IPS-15b (cell line): ENCODE results near the gene ARHGAP8.
"Not testable (repeated sequence)": the region's sequence is repeated elsewhere in the genome, so short reads cannot be mapped to it uniquely, and the experiment has no call there.

Experiments used
- H3K27me3 ChIP-seq: one replicate; pipeline ENCODE4 v1.6.1; 2013; ENCODE audit warnings: low read length; ENCODE audit not compliant: control insufficient read depth, insufficient read depth
- H3K36me3 ChIP-seq: one replicate; pipeline ENCODE4 v1.6.1; 2013; ENCODE audit warnings: low read length; ENCODE audit not compliant: control insufficient read depth, insufficient read depth
- H3K4me1 ChIP-seq: one replicate; pipeline ENCODE4 v1.6.1; 2013; ENCODE audit warnings: mild to moderate bottlenecking, low read length; ENCODE audit not compliant: control insufficient read depth, insufficient read depth
- H3K4me3 ChIP-seq: one replicate; pipeline ENCODE4 v1.5.1; 2013; ENCODE audit warnings: low read depth, low read length
- H3K9ac ChIP-seq: one replicate; pipeline ENCODE4 v1.6.1; 2013; ENCODE audit warnings: low read depth, mild to moderate bottlenecking, low read length
- H3K9me3 ChIP-seq: one replicate; pipeline ENCODE4 v1.6.1; 2013; ENCODE audit warnings: mild to moderate bottlenecking, low read length; ENCODE audit not compliant: control insufficient read depth, insufficient read depth

Gene ARHGAP8

DNA sequence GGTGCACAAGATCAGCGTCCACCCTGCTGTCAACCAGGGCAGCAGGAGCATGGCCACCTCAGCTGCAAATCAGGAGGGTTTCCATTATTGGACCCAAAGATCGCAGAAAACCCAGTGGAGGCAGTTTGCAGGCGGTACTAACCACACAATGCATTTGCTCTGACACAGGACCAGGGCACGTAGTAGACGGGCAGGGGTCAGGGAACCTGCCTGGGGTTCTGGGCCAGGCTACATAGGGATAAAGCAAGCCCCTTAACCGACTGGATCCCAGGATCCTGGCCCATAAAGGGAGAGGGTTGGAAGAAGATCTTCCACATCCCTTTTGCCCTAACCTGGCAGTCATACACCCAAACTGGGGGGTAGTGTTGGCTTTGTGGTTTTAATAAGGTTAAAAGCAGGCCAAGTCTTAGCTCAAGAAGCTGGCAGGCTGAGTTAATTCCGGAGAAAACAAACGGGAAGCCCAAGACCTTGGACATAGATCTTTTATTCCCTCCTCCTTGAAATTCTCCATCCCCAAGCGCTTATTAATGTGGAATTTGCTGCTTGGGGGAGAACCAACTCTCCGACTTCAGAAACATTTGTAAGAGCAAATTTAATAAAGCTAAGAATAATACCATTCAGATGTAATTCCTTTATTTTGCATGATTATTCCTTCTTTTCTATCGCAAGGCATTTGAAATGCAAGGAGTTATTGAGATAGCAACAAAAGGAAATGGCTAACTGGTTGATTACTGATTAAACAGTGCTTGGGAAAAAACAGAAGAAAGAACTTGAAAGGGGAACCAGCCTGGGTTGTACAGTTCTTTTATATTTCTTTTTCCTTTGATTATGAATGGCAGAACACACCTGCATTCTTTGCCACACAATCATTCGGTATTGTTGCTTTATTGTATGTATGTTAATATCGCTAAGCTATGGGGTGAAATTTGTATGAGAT lies 6.3 kb upstream of the ARHGAP8 start:
- Histone ChIP-seq H3K27me3 (peaks cover 6% of the 10 kb centered on the region), H3K36me3 (no peaks in the 10 kb centered on the region), H3K9ac (peak overlapping the region; percentile 18), H3K4me3 (no peak overlapping the region), H3K4me1 (peaks cover 15% of the 10 kb centered on the region), H3K9me3 (no peaks in the 10 kb centered on the region)

DNA sequence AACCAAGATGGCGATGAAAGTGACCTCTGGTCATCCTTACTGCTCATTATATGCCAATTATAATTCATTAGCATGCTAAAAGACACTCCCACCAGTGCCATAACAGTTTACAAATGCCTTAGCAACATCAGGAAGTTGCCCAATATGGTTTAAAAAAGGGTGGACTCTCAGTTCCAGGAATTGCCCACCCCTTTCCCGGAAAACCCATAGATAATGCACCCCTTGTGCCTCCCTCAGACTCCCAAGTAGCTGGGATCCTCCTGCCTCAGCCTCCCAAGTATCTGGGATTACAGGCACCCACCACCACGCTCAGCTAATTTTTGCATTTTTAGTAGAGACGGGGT lies 4.6 kb upstream of the ARHGAP8 start:
- H3K36me3 ChIP-seq, result not testable (repeated sequence)

DNA sequence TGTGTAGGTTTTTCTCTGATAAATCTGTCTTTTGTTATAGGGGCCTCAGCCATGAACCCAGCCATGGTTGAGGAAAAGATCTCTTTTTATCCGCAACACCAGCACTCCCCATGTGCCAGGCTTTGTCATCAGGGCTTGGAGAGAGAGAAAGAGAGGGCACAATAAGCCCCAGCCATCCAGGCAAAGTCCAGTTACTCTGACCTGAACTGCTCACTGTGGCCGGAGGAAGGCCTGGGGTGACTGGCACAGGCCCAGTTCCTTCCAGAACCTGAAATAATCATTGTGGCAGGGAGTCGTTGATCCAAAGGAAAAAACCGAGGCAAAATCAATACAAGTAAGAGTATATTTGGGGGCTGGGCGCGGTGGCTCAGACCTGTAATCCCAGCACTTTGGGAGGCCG lies 3.9 kb upstream of the ARHGAP8 start:
- Histone ChIP-seq H3K9ac (no peak overlapping the region), H3K9me3 (no peaks in the 10 kb centered on the region), H3K36me3 (no peaks in the 10 kb centered on the region), H3K4me3 (no peak overlapping the region), H3K4me1 (peaks cover 15% of the 10 kb centered on the region), H3K27me3 (peaks cover 6% of the 10 kb centered on the region)

More for the DNA sequence above, 4.6 kb upstream of the ARHGAP8 start:
- H3K4me3 ChIP-seq, H3K9me3 ChIP-seq, H3K27me3 ChIP-seq, H3K9ac ChIP-seq: not testable (repeated sequence)
- peaks cover 15% of the 10 kb centered on the region for H3K4me1 ChIP-seq

DNA sequence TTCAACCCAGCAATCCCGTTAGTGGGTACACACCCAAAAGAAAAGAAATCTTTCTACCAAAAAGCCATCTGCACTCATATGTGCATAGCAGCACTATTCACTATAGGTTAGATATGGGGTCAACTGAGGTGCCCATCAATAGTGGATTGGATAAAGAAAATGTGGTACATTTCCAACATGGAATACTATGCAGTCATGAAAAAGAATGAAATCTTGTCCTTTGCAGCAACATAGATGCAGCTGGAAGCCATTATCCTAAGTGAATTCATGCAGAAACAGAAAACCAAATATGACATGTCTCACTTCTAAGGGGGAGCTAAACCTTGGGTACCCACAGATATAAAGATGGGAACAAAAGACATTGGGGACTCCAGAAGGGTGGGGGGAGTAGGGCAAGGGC lies 1.9 kb upstream of the ARHGAP8 start:
- peaks cover 24% of the 10 kb centered on the region for H3K4me1 ChIP-seq
- no peak overlapping the region for H3K9ac ChIP-seq
- no peaks in the 10 kb centered on the region for H3K36me3 ChIP-seq
- no peaks in the 10 kb centered on the region for H3K9me3 ChIP-seq
- H3K27me3 ChIP-seq, result peaks cover 3% of the 10 kb centered on the region
- H3K4me3 ChIP-seq, result no peak overlapping the region

DNA sequence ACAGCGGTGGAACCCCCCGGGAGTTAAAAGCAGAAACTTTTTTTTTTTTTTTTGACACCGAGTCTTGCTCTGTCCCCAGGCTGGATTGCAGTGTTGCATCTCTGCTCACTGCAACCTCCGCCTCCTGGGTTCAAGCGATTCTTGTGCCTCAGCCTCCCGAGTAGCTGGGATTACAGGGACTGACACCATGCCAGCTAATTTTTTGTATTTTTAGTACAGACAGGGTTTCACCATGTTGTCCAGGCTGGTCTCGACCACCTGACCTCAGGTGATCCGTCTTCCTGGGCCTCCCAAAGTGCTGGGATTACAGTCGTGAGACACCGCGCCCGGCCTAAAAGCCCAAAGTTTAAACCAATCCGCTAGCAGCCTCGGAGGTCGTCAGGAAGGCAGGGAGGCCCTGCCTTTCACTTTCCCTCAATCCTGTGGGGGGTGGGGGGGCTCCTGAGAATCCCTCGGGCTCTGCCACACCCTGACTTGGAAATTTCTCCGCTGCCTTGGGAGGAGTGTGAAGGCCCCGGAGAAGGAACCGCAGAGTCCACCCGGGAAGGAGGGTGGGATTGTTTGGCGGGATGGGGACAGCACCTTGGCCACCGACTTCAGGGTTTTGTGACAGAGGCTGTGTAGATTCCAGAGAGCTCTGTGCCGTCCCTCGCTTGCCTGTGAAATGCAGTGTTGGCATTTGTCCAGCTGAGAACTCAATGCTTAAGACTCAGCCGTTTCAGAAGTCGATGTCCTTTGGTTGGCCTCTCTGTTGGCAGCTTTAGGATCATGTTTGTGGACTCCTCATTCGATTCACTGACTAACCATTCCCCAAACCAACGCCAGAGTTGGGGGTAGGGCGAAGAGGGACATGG lies 1.0 kb downstream of the ARHGAP8 start:
- Histone ChIP-seq H3K36me3 (no peaks in the 10 kb centered on the region), H3K4me3 (peak overlapping the region; percentile 63), H3K9ac (peak overlapping the region; percentile 54), H3K4me1 (peaks cover 15% of the 10 kb centered on the region), H3K27me3 (no peaks in the 10 kb centered on the region), H3K9me3 (no peaks in the 10 kb centered on the region)

DNA sequence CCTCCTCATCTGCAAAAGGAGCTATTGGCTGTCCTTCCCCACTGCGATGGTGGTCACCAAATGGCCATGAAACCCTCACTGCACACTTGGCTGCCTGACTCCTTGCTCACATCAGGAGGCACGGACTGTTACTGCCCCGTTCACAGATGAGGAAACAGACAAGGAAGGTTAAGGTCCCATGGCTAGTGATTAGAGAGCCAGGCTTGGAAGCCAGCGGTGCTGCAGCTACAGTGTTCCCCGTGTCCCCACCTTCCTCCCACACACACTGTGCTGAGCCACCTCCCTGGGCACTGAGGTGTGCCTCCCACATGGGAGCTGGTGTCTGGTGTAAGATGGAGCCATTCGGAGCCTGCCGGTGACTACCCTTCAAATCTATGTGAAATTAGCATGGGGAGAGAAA lies 2.6 kb downstream of the ARHGAP8 start:
- Histone ChIP-seq H3K27me3 (no peaks in the 10 kb centered on the region), H3K4me3 (peak overlapping the region; percentile 19), H3K4me1 (peaks cover 15% of the 10 kb centered on the region), H3K36me3 (peaks cover 3% of the 10 kb centered on the region), H3K9me3 (no peaks in the 10 kb centered on the region), H3K9ac (no peak overlapping the region)

DNA sequence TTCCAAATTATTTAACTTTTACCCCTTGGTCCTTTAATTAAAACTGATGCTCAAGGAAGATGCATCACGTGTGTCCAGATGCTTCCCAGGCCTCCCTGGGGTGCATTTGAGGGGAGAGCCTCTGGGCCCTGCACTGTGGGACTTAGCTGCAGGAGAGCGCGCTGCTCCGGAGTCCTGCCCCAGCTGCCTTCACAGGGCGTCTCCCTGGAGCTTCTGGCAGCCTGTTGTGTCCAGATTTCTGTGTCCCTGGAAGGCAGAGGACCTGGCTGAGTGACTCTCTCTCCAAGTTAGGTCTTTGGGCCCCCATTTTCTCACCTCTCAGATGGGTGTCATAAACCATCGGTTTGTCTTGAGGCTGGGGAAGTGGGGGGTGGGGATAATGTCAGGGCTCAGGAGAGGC lies 3.0 kb downstream of the ARHGAP8 start:
- no peaks in the 10 kb centered on the region for H3K27me3 ChIP-seq
- H3K4me1 ChIP-seq, result peaks cover 15% of the 10 kb centered on the region
- H3K9me3 ChIP-seq, result no peaks in the 10 kb centered on the region
- H3K36me3 ChIP-seq, result peaks cover 6% of the 10 kb centered on the region
- H3K9ac ChIP-seq, result no peak overlapping the region
- no peak overlapping the region for H3K4me3 ChIP-seq

DNA sequence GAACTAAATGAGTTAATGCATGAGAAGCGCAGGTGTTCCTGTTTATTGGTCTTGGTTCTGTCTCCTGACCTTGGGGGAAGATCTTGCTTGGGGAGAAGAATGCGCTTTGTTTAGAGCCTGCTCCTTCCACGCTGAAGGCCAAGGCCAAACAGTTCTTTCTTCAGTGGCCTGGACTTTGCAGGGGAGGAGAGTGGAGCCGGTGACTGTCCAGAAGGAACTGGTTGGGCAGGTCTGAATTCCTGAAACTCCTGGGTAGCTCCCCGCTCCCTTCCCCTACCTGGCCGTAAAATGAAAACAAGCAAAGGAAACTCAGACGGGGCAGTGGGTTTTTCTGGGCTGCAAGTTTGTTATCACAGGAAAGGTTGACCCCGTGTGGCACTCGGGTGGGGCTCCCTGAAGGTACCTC lies 3.6 kb downstream of the ARHGAP8 start:
- Histone ChIP-seq H3K27me3 (no peaks in the 10 kb centered on the region), H3K4me1 (peaks cover 15% of the 10 kb centered on the region), H3K4me3 (peak overlapping the region; percentile 1), H3K36me3 (peaks cover 6% of the 10 kb centered on the region), H3K9ac (no peak overlapping the region), H3K9me3 (no peaks in the 10 kb centered on the region)

DNA sequence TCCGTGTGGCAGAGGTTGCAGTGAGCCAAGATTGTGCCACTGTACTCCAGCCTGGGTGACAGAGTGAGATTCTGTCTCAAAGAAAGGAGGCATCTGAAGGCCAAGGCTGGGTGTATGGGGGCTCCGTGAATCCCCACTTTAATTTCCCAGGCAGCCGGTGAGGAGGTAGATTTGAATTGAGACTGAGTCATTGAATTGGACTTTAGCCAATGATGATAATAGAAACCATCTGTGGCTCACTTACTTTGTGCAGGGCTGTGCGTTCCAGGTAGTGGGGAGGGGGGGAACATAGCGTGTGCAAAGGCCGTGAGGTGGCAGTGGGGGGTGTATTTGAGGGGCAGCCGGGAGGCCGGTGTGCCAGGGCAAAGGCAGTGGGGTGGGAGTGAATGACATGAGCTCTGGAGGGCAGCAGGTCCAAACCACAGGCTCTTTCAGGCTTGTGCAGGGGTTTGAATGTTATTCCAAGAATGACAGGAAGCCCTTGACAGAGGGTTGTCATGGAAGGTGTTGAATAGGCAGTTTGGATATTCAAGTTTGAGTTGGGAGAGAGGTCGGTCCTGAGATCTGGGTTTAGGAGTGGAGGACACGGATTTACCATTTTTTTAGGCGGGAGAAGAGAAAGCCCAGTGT lies 6.1 kb downstream of the ARHGAP8 start:
- H3K9me3 ChIP-seq, result no peaks in the 10 kb centered on the region
- H3K36me3 ChIP-seq, result peaks cover 6% of the 10 kb centered on the region
- H3K4me1 ChIP-seq, result peaks cover 15% of the 10 kb centered on the region
- H3K9ac ChIP-seq, result no peak overlapping the region
- no peak overlapping the region for H3K4me3 ChIP-seq
- H3K27me3 ChIP-seq, result no peaks in the 10 kb centered on the region

DNA sequence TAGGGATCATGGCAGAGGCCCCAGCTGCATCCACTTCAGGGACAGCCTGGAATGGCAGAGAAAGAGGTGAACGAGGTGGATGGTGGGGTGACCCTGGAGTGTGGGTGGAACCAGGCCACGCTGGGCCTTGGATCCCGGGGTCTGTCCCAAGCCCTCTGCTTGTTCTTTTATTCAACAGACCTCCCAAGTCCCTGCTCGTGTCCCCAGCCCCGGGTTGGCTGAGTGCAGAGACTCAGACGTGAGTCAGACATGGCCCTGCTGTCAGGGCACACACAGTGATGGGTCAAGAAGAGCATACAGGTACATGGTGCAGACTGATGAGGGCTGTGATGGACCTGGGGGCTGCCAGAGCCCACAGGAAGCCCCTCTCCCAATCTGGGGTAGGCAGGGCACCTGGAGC lies 6.6 kb downstream of the ARHGAP8 start:
- Histone ChIP-seq H3K4me1 (peaks cover 15% of the 10 kb centered on the region), H3K9me3 (no peaks in the 10 kb centered on the region), H3K36me3 (peaks cover 6% of the 10 kb centered on the region), H3K27me3 (no peaks in the 10 kb centered on the region), H3K9ac (no peak overlapping the region), H3K4me3 (no peak overlapping the region)

DNA sequence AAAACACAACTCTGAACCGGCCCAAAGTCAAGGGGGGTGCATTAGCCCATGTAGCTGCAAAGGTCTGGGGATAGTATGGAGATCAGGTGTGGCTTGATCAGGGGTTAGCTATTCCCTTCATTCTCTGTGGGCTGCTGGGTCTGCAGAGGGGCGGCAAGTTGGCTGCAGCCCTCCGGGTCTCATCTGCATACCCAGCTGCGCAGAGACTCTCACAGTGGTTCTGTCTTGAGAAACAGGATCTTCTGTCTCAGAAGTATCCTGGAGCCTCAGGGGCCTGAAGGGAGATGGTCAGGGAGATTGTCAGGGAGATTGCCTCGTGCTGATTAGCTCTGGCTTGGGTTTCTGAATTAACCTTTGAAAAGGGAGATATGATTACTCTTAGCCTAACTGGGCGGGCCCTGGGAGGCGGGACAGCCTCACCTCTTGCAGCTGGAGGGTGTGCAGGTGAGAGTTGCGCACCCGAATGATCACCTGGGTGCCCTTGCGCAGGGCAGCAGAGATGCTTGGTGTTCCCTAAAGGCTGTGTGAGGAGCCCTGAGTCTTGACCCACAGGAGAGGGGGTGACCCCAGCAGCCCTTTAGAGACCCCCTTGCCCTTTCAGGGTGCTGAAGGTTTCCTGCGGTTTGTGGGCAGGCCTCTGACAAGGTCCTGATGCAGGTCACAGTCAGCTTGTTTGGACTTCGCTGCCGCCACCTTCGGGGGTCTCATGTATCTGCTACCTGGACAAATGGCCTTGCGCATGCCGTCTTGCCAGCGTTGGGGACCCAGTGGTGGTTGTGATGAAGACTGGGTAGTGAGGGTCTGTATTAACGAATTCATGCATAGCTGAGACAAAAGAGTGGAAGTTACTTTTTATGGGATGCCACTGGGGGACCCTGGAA lies 7.3 kb downstream of the ARHGAP8 start:
- H3K9ac ChIP-seq, result no peak overlapping the region
- H3K9me3 ChIP-seq, result no peaks in the 10 kb centered on the region
- H3K27me3 ChIP-seq, result no peaks in the 10 kb centered on the region
- H3K4me1 ChIP-seq, result peaks cover 13% of the 10 kb centered on the region
- H3K36me3 ChIP-seq, result peaks cover 6% of the 10 kb centered on the region
- no peak overlapping the region for H3K4me3 ChIP-seq
